Omental fat pad (tissue), 4 donors: ENCODE measurements around the gene PTPRO. TPM values are rescaled to one million over a fixed set of nuclear protein-coding genes. Genes with fewer than 3 reads are reported as not detected.

Source experiments
- ATAC-seq: fragments of 150-250 bp; one replicate; pipeline ENCODE4 v1.9.1; 2016; ENCODE audit warnings: mild to moderate bottlenecking, moderate library complexity; ENCODE audit not compliant: low FRiP score
- DNase-seq: peaks from one replicate; pipeline ENCODE4 v3.0.0-alpha.2; 2019; ENCODE audit warnings: low spot score
- total RNA-seq, 4 donors: library from RNA; depleted of rRNA; stranded (reverse); fragments of >200 nt; gene quantifications; one replicate each; pipeline ENCODE4 v1.1.0, GENCODE V29; 2016
- TF ChIP-seq, protein P1 (sequence below), 3 donors: fragments of 450-650 bp; IDR thresholded peaks; one replicate each; pipeline ENCODE4 v1.5.1; 2016 to 2017; ENCODE audit warnings: antibody characterized with exemption in 3 of 3, mild to moderate bottlenecking in 3 of 3, moderate library complexity in 2 of 3

The PTPRO gene
- total RNA-seq, 4 donors from 2014 or later: 2.1 to 12.5 (median 5.7) TPM

DNA sequence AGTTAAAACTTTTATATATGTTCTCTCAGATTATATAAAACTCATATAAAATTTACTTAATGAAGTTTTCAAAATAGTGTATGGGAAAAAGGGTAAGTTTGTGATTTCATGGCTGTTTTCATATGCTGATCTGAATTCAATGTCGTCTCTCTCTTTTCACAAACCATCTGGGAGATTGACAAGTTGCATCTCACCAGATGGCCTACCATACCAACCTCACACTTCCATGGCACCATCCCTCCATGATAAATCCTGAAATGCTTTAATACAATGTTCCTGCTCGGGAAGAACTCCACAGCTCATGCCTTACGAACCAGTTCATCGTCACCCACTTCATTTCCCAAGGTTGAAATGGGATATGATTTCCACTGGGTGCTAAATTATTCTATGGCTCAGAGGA, 22.3 kb downstream of the PTPRO start:
- no peak for ATAC-seq
- no peak for DNase-seq
- TF ChIP-seq, protein P1, sequence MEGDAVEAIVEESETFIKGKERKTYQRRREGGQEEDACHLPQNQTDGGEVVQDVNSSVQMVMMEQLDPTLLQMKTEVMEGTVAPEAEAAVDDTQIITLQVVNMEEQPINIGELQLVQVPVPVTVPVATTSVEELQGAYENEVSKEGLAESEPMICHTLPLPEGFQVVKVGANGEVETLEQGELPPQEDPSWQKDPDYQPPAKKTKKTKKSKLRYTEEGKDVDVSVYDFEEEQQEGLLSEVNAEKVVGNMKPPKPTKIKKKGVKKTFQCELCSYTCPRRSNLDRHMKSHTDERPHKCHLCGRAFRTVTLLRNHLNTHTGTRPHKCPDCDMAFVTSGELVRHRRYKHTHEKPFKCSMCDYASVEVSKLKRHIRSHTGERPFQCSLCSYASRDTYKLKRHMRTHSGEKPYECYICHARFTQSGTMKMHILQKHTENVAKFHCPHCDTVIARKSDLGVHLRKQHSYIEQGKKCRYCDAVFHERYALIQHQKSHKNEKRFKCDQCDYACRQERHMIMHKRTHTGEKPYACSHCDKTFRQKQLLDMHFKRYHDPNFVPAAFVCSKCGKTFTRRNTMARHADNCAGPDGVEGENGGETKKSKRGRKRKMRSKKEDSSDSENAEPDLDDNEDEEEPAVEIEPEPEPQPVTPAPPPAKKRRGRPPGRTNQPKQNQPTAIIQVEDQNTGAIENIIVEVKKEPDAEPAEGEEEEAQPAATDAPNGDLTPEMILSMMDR (IDR thresholded peaks at IDR 0.05): no peak

DNA sequence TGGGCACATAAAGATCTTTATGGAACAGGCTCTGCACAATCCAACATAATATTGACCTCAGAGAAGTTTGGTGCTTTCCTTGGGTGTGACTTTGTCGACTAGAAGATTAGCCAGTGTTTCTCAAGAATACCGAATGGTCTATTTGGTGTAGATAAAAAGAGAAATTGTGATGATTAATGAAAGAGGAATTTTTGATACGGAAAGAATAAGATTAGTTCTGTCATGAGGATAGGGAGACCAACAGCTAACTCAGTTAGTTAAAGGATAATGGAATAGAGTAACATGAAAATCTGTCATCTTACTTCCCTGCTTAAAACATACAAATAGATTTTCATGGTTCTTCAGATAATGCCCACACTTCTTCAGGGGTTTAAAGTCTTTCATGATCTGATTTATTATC, 24.2 kb downstream of the PTPRO start:
- ATAC-seq: no peak
- no peak for DNase-seq
- TF ChIP-seq, protein P1 (IDR thresholded peaks at IDR 0.05): no peak

- TF ChIP-seq, protein P1 (IDR thresholded peaks at IDR 0.05): no peak
- DNase-seq (no peak), ATAC-seq (no peak)
Observed at GRCh38 chr12:15350643-15351042, 28.3 kb downstream of the PTPRO start.

- no peak for ATAC-seq
- TF ChIP-seq, protein P1 (IDR thresholded peaks at IDR 0.05): no peak
- no peak for DNase-seq
Observed at GRCh38 chr12:15355766-15356165, 33.5 kb downstream of the PTPRO start.

DNA sequence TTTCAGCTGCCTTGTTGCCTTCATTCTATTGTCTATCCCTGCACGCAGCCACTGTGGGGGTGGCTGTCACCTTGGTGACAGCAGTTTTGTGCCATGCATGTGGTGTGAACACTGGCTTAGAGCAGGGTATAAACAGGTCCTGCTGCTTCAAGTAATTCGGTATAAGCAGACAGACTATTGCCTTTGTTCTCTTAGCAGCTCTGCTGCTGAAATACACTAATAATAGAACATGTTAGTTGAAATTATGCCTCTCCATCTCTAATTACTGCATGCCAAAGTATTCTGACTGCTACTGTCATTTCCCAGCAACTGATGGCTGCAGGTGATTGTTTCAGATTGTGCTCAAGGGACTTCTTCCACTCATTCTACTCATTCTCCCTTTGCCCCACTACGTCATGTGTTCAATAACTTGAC, 34.6 kb downstream of the PTPRO start:
- TF ChIP-seq, protein P1 (IDR thresholded peaks at IDR 0.05): no peak
- DNase-seq (no peak), ATAC-seq (no peak)

DNA sequence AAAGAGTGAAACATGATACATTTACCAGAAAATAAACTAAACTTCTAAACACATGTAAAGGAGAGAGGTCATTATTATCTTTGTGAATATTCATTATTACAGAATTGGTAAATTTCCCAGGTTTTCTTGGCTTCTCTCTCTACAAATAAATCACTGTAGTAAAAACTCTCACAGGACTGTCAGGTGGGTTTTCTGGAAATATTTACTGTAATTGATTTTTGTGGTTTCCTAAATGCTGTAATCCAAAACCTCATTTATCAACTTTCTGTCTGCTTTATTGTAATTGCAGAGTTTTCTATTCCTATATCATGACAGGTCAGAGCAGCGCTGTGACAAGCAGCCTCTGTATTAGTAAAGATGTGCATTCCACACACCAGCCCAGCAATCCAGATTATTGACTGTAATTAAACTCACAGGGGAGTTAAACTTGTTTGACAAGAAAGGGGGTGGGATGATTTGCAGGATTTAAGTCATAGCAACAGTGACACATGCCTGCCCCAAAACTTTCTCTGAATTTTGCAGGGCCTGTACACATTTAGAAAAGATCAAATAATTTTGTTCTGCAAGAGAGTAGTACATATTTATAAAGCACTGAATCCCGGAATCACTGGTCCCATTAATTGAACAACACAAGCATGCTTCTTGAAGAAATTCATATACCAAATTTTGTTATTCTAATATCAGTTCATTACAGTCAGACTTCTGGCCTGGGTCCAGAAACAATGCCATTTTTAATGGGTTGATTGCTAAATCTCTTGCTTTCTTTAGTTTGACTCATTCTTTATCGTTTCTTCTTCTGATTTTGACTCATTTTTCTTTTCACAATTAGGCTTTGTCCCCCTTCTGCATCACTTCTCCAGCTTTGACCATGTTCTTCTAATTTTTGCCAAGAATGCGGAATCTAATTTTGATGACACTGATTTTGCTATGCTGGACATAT, 42.2 kb downstream of the PTPRO start:
- TF ChIP-seq, protein P1 (IDR thresholded peaks at IDR 0.05): no peak
- DNase-seq (no peak), ATAC-seq (peak; percentile 71)

DNA sequence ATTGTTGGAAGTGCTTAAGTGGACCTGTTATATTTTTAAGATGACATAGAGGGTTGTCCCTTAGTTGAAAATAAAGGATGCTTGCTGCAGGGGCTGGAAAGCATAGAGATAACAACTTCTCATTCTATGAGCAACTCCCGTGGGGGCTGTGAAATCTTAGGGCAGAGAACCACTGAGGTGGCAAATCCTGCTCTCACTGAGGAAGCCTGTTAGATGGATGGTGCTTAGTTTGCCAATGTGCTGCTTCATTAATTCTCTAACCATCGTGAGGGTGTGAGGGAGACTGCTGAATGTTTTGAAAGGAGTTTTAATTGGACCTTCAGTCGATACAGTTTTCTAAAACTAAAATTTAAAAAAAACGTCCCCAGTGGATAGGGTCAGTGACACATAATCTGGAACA, 46.5 kb downstream of the PTPRO start:
- no peak for ATAC-seq
- no peak for DNase-seq
- TF ChIP-seq, protein P1 (IDR thresholded peaks at IDR 0.05): no peak
